Mammary epithelial cell (primary cell): ENCODE data around the gene MEIS1.

Source experiments
- EZH2 ChIP-seq: IDR thresholded peaks from 2 replicates; pipeline ENCODE4 v1.6.1; 2012; ENCODE audit warnings: low read length, inconsistent platforms, borderline replicate concordance
- TF ChIP-seq, protein P1 (sequence below), 2 donors: IDR thresholded peaks in 1 of 2; conservative IDR thresholded peaks in 1 of 2; 2 replicates each; pipeline ENCODE4 v1.5.1; 2011 to 2012; ENCODE audit warnings: inconsistent platforms in 2 of 2, low read length in 2 of 2, mild to moderate bottlenecking in 2 of 2, control low read depth in 1 of 2, low read depth in 1 of 2; ENCODE audit not compliant: insufficient read depth in 1 of 2; ENCODE audit errors: extremely low read depth in 1 of 2

DNA sequence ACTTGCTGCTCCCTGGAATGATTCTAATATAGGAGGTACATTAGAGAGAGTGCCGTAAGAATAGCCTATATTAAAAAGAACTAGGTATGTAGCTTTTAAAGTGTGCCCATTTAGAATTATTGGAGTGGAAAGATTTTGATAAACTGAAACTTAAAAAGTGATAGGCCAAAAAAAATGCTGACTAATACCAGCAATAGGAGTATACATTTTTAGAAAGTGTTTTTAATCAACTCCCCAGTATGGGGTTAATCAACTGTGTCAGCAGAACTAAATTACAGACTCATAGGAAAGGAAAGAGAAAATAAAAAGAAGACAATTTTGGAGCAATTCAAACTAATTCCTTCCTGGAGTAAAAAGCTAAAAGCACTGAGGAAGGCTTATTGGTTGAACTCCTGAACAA, 13.3 kb upstream of the MEIS1 start:
- TF ChIP-seq, protein P1, sequence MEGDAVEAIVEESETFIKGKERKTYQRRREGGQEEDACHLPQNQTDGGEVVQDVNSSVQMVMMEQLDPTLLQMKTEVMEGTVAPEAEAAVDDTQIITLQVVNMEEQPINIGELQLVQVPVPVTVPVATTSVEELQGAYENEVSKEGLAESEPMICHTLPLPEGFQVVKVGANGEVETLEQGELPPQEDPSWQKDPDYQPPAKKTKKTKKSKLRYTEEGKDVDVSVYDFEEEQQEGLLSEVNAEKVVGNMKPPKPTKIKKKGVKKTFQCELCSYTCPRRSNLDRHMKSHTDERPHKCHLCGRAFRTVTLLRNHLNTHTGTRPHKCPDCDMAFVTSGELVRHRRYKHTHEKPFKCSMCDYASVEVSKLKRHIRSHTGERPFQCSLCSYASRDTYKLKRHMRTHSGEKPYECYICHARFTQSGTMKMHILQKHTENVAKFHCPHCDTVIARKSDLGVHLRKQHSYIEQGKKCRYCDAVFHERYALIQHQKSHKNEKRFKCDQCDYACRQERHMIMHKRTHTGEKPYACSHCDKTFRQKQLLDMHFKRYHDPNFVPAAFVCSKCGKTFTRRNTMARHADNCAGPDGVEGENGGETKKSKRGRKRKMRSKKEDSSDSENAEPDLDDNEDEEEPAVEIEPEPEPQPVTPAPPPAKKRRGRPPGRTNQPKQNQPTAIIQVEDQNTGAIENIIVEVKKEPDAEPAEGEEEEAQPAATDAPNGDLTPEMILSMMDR (conservative IDR thresholded peaks at IDR 0.05 in 1 of 2, IDR thresholded peaks at IDR 0.05 in 1 of 2; ENCODE audit: extremely low read depth in 1 of 2, insufficient read depth in 1 of 2, low read depth in 1 of 2, low read length in 2 of 2), result no peak
- TF ChIP-seq EZH2, result no peak
